ENCODE measurements around the gene ZBTB20.

Gene ZBTB20

DNA sequence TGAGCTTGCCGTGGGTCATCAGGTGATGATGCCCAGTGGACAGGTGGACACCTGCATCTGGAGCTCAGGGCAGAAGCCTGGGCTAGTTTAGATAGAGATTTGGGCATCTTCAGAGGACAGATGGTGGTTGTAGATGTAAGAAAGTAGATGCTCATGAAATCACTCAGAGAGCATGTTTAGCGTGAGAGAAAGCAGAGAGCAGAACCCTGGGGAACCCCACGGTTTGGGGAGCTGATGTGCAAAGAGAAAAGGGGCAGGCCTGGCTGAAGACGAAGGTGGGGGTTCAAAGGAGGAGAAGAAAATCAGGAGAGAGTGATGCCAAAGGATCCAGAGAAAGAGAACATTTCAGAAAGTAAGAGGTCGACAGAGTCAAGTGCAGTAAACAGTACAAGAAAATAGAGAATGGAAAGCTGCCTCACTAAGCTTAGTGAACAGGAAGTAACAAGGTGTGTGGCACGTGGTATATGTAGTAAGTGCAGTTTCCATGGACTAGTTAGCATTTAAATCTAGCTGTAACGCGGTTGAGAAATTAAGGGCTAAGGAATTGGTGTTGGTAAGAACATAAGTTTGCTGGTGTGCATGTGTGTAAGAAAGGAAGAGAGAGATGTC is 839.8 kb downstream of the ZBTB20 start:
- no peak overlapping the region for H2BK5ac ChIP-seq (ENCODE audit: low read depth, low read length, poor library complexity, severe bottlenecking)
- no peak overlapping the region for H3K4me3 ChIP-seq (ENCODE audit: insufficient read depth in 1 of 2, low read depth in 1 of 2, low read length in 2 of 2)
- H2BK12ac ChIP-seq (ENCODE audit: low read length in 2 of 2): no peak overlapping the region
- H3K27me3 ChIP-seq (ENCODE audit: control insufficient read depth in 1 of 2, insufficient read depth in 1 of 2, low read length in 2 of 2): peaks cover 5 to 9% of the 10 kb centered on the region in 2 experiments
- no peak overlapping the region for H2BK120ac ChIP-seq (ENCODE audit: low read depth, low read length)
- no peak overlapping the region for H4K91ac ChIP-seq (ENCODE audit: low read length)
- H3K36me3 ChIP-seq (ENCODE audit: control insufficient read depth in 1 of 2, insufficient read depth in 2 of 2, low read depth in 1 of 2, low read length in 2 of 2): no peaks in the 10 kb centered on the region
- no peak overlapping the region for H2AK5ac ChIP-seq (ENCODE audit: low read length, severe bottlenecking)
- DNase-seq: no peak
- no peak overlapping the region for H3K4ac ChIP-seq (ENCODE audit: low read depth in 1 of 2, low read length in 2 of 2)
- H2BK15ac ChIP-seq (ENCODE audit: low read depth, poor library complexity, severe bottlenecking): no peak overlapping the region
- H3K4me1 ChIP-seq (ENCODE audit: control insufficient read depth, insufficient read depth, low read depth, low read length): peaks cover 2% of the 10 kb centered on the region
- no peak overlapping the region for H3K27ac ChIP-seq (ENCODE audit: low read length, poor library complexity, severe bottlenecking)
- H3K23ac ChIP-seq (ENCODE audit: low read length in 2 of 2): no peak overlapping the region
- no peaks in the 10 kb centered on the region for H3K9me3 ChIP-seq (ENCODE audit: control insufficient read depth, low read length)
- 87% methylated on average over 8 of the region's 8 CpGs for WGBS
- no peak overlapping the region for H4K8ac ChIP-seq (ENCODE audit: low read length)
- no peak overlapping the region for H3K9ac ChIP-seq (ENCODE audit: low read length)
- no peak overlapping the region for H3K14ac ChIP-seq (ENCODE audit: low read length in 2 of 2)
- no peak overlapping the region for H3K4me2 ChIP-seq (ENCODE audit: low read length, poor library complexity, severe bottlenecking)
- no peaks in the 10 kb centered on the region for H3K79me1 ChIP-seq (replicated peaks; ENCODE audit: low read length, poor library complexity, severe bottlenecking)
- H2AFZ ChIP-seq (ENCODE audit: low read depth, low read length): no peak overlapping the region
- H3K18ac ChIP-seq (ENCODE audit: low read depth in 1 of 2, low read length in 2 of 2): no peak overlapping the region

DNA sequence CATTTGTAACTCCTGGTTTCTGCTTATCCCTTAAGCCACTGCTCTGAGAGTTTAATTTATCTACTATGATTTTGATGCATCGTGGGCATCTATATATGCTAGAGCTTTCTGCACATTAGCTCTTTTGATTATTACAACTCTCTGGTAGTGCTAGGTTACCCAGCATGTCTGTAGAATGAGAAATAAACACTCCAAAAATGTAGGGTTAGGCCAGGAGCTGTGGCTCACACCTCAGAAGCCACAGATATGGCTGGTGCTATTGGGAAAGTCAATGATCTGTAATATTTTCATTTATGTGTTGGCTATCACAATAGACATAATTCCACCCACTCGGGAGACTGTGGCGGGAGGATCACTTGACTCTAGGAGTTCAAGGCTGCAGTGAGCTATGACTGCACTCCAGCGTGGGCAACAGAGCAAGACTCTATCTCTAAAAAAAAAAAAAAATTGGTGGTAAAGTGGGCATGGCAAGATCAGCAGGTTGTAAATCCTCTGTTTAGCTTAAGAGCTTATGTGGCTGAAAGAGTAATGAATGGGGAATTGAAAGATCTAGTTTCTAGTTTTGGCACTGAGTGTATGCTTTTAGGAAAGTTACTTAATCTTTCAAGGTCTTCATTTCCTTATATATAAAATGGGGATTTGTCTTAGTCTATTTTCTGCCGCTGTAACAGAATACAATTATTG is 847.0 kb downstream of the ZBTB20 start:
- Histone ChIP-seq H2BK12ac (ENCODE audit: low read length in 2 of 2) (no peak overlapping the region), H4K8ac (ENCODE audit: low read length) (no peak overlapping the region), H3K4me3 (ENCODE audit: insufficient read depth in 1 of 2, low read depth in 1 of 2, low read length in 2 of 2) (no peak overlapping the region), H2BK120ac (ENCODE audit: low read depth, low read length) (no peak overlapping the region), H3K18ac (ENCODE audit: low read depth in 1 of 2, low read length in 2 of 2) (no peak overlapping the region), H3K4me2 (ENCODE audit: low read length, poor library complexity, severe bottlenecking) (no peak overlapping the region), H2BK15ac (ENCODE audit: low read depth, poor library complexity, severe bottlenecking) (no peak overlapping the region), H3K27me3 (ENCODE audit: control insufficient read depth in 1 of 2, insufficient read depth in 1 of 2, low read length in 2 of 2) (peaks cover 7 to 20% of the 10 kb centered on the region in 2 experiments), H2AK5ac (ENCODE audit: low read length, severe bottlenecking) (no peak overlapping the region), H3K79me1 (replicated peaks; ENCODE audit: low read length, poor library complexity, severe bottlenecking) (no peaks in the 10 kb centered on the region), H3K4ac (ENCODE audit: low read depth in 1 of 2, low read length in 2 of 2) (no peak overlapping the region), H3K4me1 (ENCODE audit: control insufficient read depth, insufficient read depth, low read depth, low read length) (no peaks in the 10 kb centered on the region), H4K91ac (ENCODE audit: low read length) (no peak overlapping the region), H3K36me3 (ENCODE audit: control insufficient read depth in 1 of 2, insufficient read depth in 2 of 2, low read depth in 1 of 2, low read length in 2 of 2) (no peaks in the 10 kb centered on the region), H3K27ac (ENCODE audit: low read length, poor library complexity, severe bottlenecking) (no peak overlapping the region), H2AFZ (ENCODE audit: low read depth, low read length) (no peak overlapping the region), H3K9ac (ENCODE audit: low read length) (no peak overlapping the region), H3K23ac (ENCODE audit: low read length in 2 of 2) (no peak overlapping the region), H2BK5ac (ENCODE audit: low read depth, low read length, poor library complexity, severe bottlenecking) (no peak overlapping the region), H3K9me3 (ENCODE audit: control insufficient read depth, low read length) (no peaks in the 10 kb centered on the region), H3K14ac (ENCODE audit: low read length in 2 of 2) (no peak overlapping the region)
- DNase-seq: no peak
- 92% methylated on average over 4 of the region's 5 CpGs for WGBS

DNA sequence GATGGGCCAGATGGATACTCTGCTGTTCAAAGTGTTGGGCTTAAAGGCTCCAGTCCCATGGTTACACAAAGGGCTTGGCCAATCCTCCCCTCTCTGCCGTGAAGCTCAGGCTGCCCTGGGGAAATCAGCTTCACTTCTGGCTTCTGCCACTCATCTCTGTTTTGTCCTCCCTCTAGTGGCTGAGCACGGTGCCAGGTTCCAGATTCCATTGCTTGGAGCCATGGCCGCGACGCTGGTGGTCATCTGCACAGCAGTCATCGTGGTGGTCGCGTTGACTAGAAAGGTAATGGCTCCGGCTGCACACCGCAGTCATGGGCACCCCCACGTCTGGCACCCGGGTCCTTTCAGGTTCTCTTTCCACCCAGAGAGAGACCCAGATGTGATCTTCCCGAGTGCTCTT is 847.7 kb downstream of the ZBTB20 start:
- no peaks in the 10 kb centered on the region for H3K36me3 ChIP-seq (ENCODE audit: control insufficient read depth in 1 of 2, insufficient read depth in 2 of 2, low read depth in 1 of 2, low read length in 2 of 2)
- H3K18ac ChIP-seq (ENCODE audit: low read depth in 1 of 2, low read length in 2 of 2): no peak overlapping the region
- no peaks in the 10 kb centered on the region for H3K4me1 ChIP-seq (ENCODE audit: control insufficient read depth, insufficient read depth, low read depth, low read length)
- H3K79me1 ChIP-seq (replicated peaks; ENCODE audit: low read length, poor library complexity, severe bottlenecking): no peaks in the 10 kb centered on the region
- no peak overlapping the region for H2BK120ac ChIP-seq (ENCODE audit: low read depth, low read length)
- H4K91ac ChIP-seq (ENCODE audit: low read length): no peak overlapping the region
- no peak overlapping the region for H3K4ac ChIP-seq (ENCODE audit: low read depth in 1 of 2, low read length in 2 of 2)
- no peak overlapping the region for H3K14ac ChIP-seq (ENCODE audit: low read length in 2 of 2)
- H2BK12ac ChIP-seq (ENCODE audit: low read length in 2 of 2): no peak overlapping the region
- DNase-seq: no peak
- no peak overlapping the region for H3K23ac ChIP-seq (ENCODE audit: low read length in 2 of 2)
- H3K9ac ChIP-seq (ENCODE audit: low read length): no peak overlapping the region
- H2BK5ac ChIP-seq (ENCODE audit: low read depth, low read length, poor library complexity, severe bottlenecking): no peak overlapping the region
- WGBS: 90% methylated on average over 13 of the region's 13 CpGs
- H3K4me3 ChIP-seq (ENCODE audit: insufficient read depth in 1 of 2, low read depth in 1 of 2, low read length in 2 of 2): no peak overlapping the region
- H2AK5ac ChIP-seq (ENCODE audit: low read length, severe bottlenecking): no peak overlapping the region
- H2AFZ ChIP-seq (ENCODE audit: low read depth, low read length): no peak overlapping the region
- H3K27ac ChIP-seq (ENCODE audit: low read length, poor library complexity, severe bottlenecking): no peak overlapping the region
- H4K8ac ChIP-seq (ENCODE audit: low read length): no peak overlapping the region
- H3K9me3 ChIP-seq (ENCODE audit: control insufficient read depth, low read length): no peaks in the 10 kb centered on the region
- no peak overlapping the region for H3K4me2 ChIP-seq (ENCODE audit: low read length, poor library complexity, severe bottlenecking)
- no peak overlapping the region for H2BK15ac ChIP-seq (ENCODE audit: low read depth, poor library complexity, severe bottlenecking)
- H3K27me3 ChIP-seq (ENCODE audit: control insufficient read depth in 1 of 2, insufficient read depth in 1 of 2, low read length in 2 of 2): peaks cover 7 to 13% of the 10 kb centered on the region in 2 experiments

DNA sequence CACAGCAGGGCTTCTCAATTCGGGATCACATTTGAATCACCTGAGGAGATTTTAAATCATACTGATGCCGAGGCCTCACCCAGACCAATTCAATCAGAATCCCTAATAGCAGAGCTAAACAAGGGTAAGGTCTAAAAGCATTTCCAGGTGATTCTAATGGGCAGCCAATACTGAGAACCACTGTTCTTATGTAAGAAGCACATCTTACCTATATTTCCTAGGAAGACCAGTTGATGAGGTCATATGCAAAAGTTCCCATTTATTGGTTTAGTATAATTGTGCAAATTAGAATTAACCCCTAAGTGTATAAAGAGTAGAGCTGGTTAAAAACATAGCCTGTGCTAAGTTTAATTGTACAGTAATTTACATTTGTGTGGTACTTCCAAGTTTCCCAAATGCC is 851.1 kb downstream of the ZBTB20 start:
- WGBS: 89% methylated on average over 1 of the region's 2 CpGs
- H3K36me3 ChIP-seq (ENCODE audit: control insufficient read depth in 1 of 2, insufficient read depth in 2 of 2, low read depth in 1 of 2, low read length in 2 of 2): no peaks in the 10 kb centered on the region
- H3K23ac ChIP-seq (ENCODE audit: low read length in 2 of 2): no peak overlapping the region
- no peak overlapping the region for H3K4ac ChIP-seq (ENCODE audit: low read depth in 1 of 2, low read length in 2 of 2)
- no peaks in the 10 kb centered on the region for H3K79me1 ChIP-seq (replicated peaks; ENCODE audit: low read length, poor library complexity, severe bottlenecking)
- H3K9ac ChIP-seq (ENCODE audit: low read length): no peak overlapping the region
- H2AK5ac ChIP-seq (ENCODE audit: low read length, severe bottlenecking): no peak overlapping the region
- no peak overlapping the region for H3K4me3 ChIP-seq (ENCODE audit: insufficient read depth in 1 of 2, low read depth in 1 of 2, low read length in 2 of 2)
- no peak overlapping the region for H3K27ac ChIP-seq (ENCODE audit: low read length, poor library complexity, severe bottlenecking)
- H3K18ac ChIP-seq (ENCODE audit: low read depth in 1 of 2, low read length in 2 of 2): no peak overlapping the region
- DNase-seq: no peak
- no peak overlapping the region for H4K8ac ChIP-seq (ENCODE audit: low read length)
- no peak overlapping the region for H2AFZ ChIP-seq (ENCODE audit: low read depth, low read length)
- H3K27me3 ChIP-seq (ENCODE audit: control insufficient read depth in 1 of 2, insufficient read depth in 1 of 2, low read length in 2 of 2): no peaks in the 10 kb centered on the region
- peaks cover 3% of the 10 kb centered on the region for H3K4me1 ChIP-seq (ENCODE audit: control insufficient read depth, insufficient read depth, low read depth, low read length)
- no peak overlapping the region for H4K91ac ChIP-seq (ENCODE audit: low read length)
- H2BK12ac ChIP-seq (ENCODE audit: low read length in 2 of 2): no peak overlapping the region
- no peaks in the 10 kb centered on the region for H3K9me3 ChIP-seq (ENCODE audit: control insufficient read depth, low read length)
- H2BK5ac ChIP-seq (ENCODE audit: low read depth, low read length, poor library complexity, severe bottlenecking): no peak overlapping the region
- H3K4me2 ChIP-seq (ENCODE audit: low read length, poor library complexity, severe bottlenecking): no peak overlapping the region
- H3K14ac ChIP-seq (ENCODE audit: low read length in 2 of 2): no peak overlapping the region
- H2BK15ac ChIP-seq (ENCODE audit: low read depth, poor library complexity, severe bottlenecking): no peak overlapping the region
- H2BK120ac ChIP-seq (ENCODE audit: low read depth, low read length): no peak overlapping the region
